IMR-90 (cell line): ENCODE results near the gene UTY.

Experiments
- BHLHE40 ChIP-seq: fragments of 150-350 bp; IDR thresholded peaks from 2 replicates; pipeline ENCODE4 v1.6.1; 2016; ENCODE audit warnings: mild to moderate bottlenecking, low read depth, low read length
- CEBPB ChIP-seq: IDR thresholded peaks from 2 replicates; pipeline ENCODE4 v1.6.1; 2012; ENCODE audit warnings: low read depth, low read length, improper control_type of control experiment
- CHD1 ChIP-seq: IDR thresholded peaks from 2 replicates; pipeline ENCODE4 v1.6.1; 2012; ENCODE audit warnings: low read depth, low read length, improper control_type of control experiment
- MAFK ChIP-seq: IDR thresholded peaks from 2 replicates; pipeline ENCODE4 v1.6.1; 2012; ENCODE audit warnings: low read depth, low read length, improper control_type of control experiment
- POLR2A ChIP-seq: IDR thresholded peaks from 2 replicates; pipeline ENCODE4 v1.6.1; 2012; ENCODE audit warnings: mild to moderate bottlenecking, low read depth, low read length
- RAD21 ChIP-seq: IDR thresholded peaks from 2 replicates; pipeline ENCODE4 v1.6.1; 2012; ENCODE audit warnings: low read length, improper control_type of control experiment
- RCOR1 ChIP-seq: IDR thresholded peaks from 2 replicates; pipeline ENCODE4 v1.6.1; 2012; ENCODE audit warnings: mild to moderate bottlenecking, low read length, improper control_type of control experiment; ENCODE audit not compliant: insufficient replicate concordance
- SMC3 ChIP-seq: fragments of 150-350 bp; IDR thresholded peaks from 2 replicates; pipeline ENCODE4 v1.6.1; 2016; ENCODE audit warnings: low read depth, mild to moderate bottlenecking, antibody characterized with exemption, low read length, moderate library complexity
- TF ChIP-seq, protein P1 (sequence below): conservative IDR thresholded peaks from 2 replicates; pipeline ENCODE4 v1.5.1; 2012; ENCODE audit warnings: mild to moderate bottlenecking, low read depth, low read length, improper control_type of control experiment

DNA sequence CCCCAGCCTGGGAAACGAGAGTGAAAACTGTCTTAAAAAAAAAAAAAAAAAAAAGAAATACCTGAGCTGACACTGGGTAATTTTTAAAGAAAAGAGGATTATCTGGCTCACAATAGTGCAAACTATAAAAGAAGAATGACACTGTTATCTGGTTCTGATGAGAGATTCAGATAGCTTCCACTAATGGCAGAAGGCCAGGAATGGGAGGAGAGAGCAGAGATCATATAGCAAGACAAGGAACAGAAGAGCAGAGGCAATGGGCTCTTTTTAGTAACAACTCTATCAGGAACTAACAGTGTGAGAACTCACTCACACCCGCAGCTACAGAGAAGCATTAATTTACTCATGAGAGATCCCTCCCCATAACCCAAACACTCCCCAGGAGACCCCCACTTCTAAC, 184.8 kb downstream of the UTY start:
- no peak for TF ChIP-seq MAFK
- TF ChIP-seq, protein P1, sequence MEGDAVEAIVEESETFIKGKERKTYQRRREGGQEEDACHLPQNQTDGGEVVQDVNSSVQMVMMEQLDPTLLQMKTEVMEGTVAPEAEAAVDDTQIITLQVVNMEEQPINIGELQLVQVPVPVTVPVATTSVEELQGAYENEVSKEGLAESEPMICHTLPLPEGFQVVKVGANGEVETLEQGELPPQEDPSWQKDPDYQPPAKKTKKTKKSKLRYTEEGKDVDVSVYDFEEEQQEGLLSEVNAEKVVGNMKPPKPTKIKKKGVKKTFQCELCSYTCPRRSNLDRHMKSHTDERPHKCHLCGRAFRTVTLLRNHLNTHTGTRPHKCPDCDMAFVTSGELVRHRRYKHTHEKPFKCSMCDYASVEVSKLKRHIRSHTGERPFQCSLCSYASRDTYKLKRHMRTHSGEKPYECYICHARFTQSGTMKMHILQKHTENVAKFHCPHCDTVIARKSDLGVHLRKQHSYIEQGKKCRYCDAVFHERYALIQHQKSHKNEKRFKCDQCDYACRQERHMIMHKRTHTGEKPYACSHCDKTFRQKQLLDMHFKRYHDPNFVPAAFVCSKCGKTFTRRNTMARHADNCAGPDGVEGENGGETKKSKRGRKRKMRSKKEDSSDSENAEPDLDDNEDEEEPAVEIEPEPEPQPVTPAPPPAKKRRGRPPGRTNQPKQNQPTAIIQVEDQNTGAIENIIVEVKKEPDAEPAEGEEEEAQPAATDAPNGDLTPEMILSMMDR: no peak
- TF ChIP-seq RCOR1: no peak
- TF ChIP-seq BHLHE40: no peak
- TF ChIP-seq POLR2A: no peak
- no peak for TF ChIP-seq SMC3
- no peak for TF ChIP-seq RAD21
- no peak for TF ChIP-seq CHD1
- no peak for TF ChIP-seq CEBPB
